Kidney glomerular epithelial cell (primary cell): ENCODE data around the gene POLDIP3.
"Not testable (repeated sequence)": the region's sequence is repeated elsewhere in the genome, so short reads cannot be mapped to it uniquely, and the experiment has no call there.

Experiments
- DNase-seq: peaks from one replicate; lab custom pipeline; 2025; lab: John Stamatoyannopoulos, UW

The POLDIP3 gene

GRCh38 chr22:42584364-42584940 is 30.2 kb downstream of the POLDIP3 start:
- DNase-seq, result no peak

GRCh38 chr22:42582987-42583386 is 31.7 kb downstream of the POLDIP3 start:
- DNase-seq, result no peak

GRCh38 chr22:42581762-42582716 is 32.6 kb downstream of the POLDIP3 start:
- DNase-seq, result peak; percentile 52

GRCh38 chr22:42581194-42581761 is 33.4 kb downstream of the POLDIP3 start:
- DNase-seq, result not testable (repeated sequence)

GRCh38 chr22:42580040-42580439 is 34.6 kb downstream of the POLDIP3 start:
- not testable (repeated sequence) for DNase-seq

- no peak for DNase-seq
These were observed 37.0 kb downstream of the POLDIP3 start for GRCh38 chr22:42577623-42578240.

GRCh38 chr22:42577141-42577540 is 37.5 kb downstream of the POLDIP3 start:
- DNase-seq, result not testable (repeated sequence)

GRCh38 chr22:42575996-42576574 is 38.6 kb downstream of the POLDIP3 start:
- not testable (repeated sequence) for DNase-seq

GRCh38 chr22:42574468-42574867 is 40.2 kb downstream of the POLDIP3 start:
- not testable (repeated sequence) for DNase-seq

- DNase-seq, result not testable (repeated sequence)
These were observed 40.6 kb downstream of the POLDIP3 start for GRCh38 chr22:42574046-42574445.

GRCh38 chr22:42571068-42571467 is 43.6 kb downstream of the POLDIP3 start:
- DNase-seq, result not testable (repeated sequence)

- DNase-seq, result not testable (repeated sequence)
These were observed 44.1 kb downstream of the POLDIP3 start for GRCh38 chr22:42570580-42570979.

- not testable (repeated sequence) for DNase-seq
These were observed 46.7 kb downstream of the POLDIP3 start for GRCh38 chr22:42567950-42568349.

- no peak for DNase-seq
These were observed 48.7 kb downstream of the POLDIP3 start for GRCh38 chr22:42565956-42566355.

GRCh38 chr22:42564699-42565098 is 50.0 kb downstream of the POLDIP3 start:
- DNase-seq, result no peak

- DNase-seq, result not testable (repeated sequence)
These were observed 50.7 kb downstream of the POLDIP3 start for GRCh38 chr22:42563943-42564342.

GRCh38 chr22:42562684-42563083 is 52.0 kb downstream of the POLDIP3 start:
- DNase-seq, result no peak

- DNase-seq, result no peak
These were observed 52.4 kb downstream of the POLDIP3 start for GRCh38 chr22:42562279-42562678.

GRCh38 chr22:42561856-42562255 is 52.8 kb downstream of the POLDIP3 start:
- no peak for DNase-seq

- DNase-seq, result peak; percentile 8
These were observed 53.9 kb downstream of the POLDIP3 start for GRCh38 chr22:42560781-42561180.

GRCh38 chr22:42560381-42560780 is 54.3 kb downstream of the POLDIP3 start:
- no peak for DNase-seq
